Liver (tissue), 9 donors: ENCODE results near the gene SAV1. TPM values are rescaled to one million over a fixed set of nuclear protein-coding genes. Genes with fewer than 3 reads are reported as not detected.
"Not testable (repeated sequence)": the region's sequence is repeated elsewhere in the genome, so short reads cannot be mapped to it uniquely, and the experiment has no call there.

ENCODE experiments used
- DNase-seq: peaks from one replicate; pipeline ENCODE4 v3.0.0-alpha.2; 2017; ENCODE audit warnings: low spot score
- H3K27ac ChIP-seq, 2 donors: one replicate each; pipeline ENCODE4 v1.7.0; 2013; ENCODE audit warnings: inconsistent platforms in 2 of 2, low read length in 2 of 2, control low read depth in 1 of 2, low read depth in 1 of 2, mild to moderate bottlenecking in 1 of 2
- H3K27me3 ChIP-seq, 4 donors: one replicate each; pipeline versions ENCODE4 v1.6.1 to v1.7.0; 2013; ENCODE audit warnings: low read length in 3 of 4, inconsistent platforms in 1 of 4, mild to moderate bottlenecking in 1 of 4, moderate library complexity in 1 of 4; ENCODE audit not compliant: control insufficient read depth in 4 of 4, insufficient read depth in 4 of 4
- H3K36me3 ChIP-seq, 4 donors: one replicate each; pipeline versions ENCODE4 v1.6.1 to v1.7.0; 2013; ENCODE audit warnings: low read length in 3 of 4, mild to moderate bottlenecking in 3 of 4, low read depth in 1 of 4, moderate library complexity in 1 of 4; ENCODE audit not compliant: control insufficient read depth in 4 of 4, insufficient read depth in 3 of 4
- H3K4me1 ChIP-seq, 4 donors: one replicate each; pipeline versions ENCODE4 v1.6.1 to v1.7.0; 2013; ENCODE audit warnings: low read length in 3 of 4, mild to moderate bottlenecking in 3 of 4, moderate library complexity in 1 of 4; ENCODE audit not compliant: control insufficient read depth in 4 of 4, insufficient read depth in 4 of 4
- H3K4me3 ChIP-seq, 3 donors: one replicate each; pipeline versions ENCODE4 v1.6.1 to v1.7.0; 2013; ENCODE audit warnings: low read length in 3 of 3, control low read depth in 1 of 3, low read depth in 1 of 3, mild to moderate bottlenecking in 1 of 3
- H3K9ac ChIP-seq, 2 donors: one replicate each; pipeline ENCODE4 v1.7.0; 2013; ENCODE audit warnings: low read length in 2 of 2, mild to moderate bottlenecking in 2 of 2, moderate library complexity in 2 of 2, control low read depth in 1 of 2, low read depth in 1 of 2
- H3K9me3 ChIP-seq, 4 donors: one replicate each; pipeline versions ENCODE4 v1.6.1 to v1.7.0; 2013; ENCODE audit warnings: low read length in 3 of 4; ENCODE audit not compliant: control insufficient read depth in 4 of 4
- EGR1 ChIP-seq, 2 donors: IDR thresholded peaks; 2 replicates each; pipeline ENCODE4 v1.6.1; 2016 to 2018; ENCODE audit warnings: antibody characterized with exemption in 2 of 2, low read depth in 2 of 2
- FOXA1 ChIP-seq: IDR thresholded peaks from 2 replicates; pipeline ENCODE4 v1.6.1; 2016; ENCODE audit warnings: antibody characterized with exemption
- FOXA2 ChIP-seq: IDR thresholded peaks from 2 replicates; pipeline ENCODE4 v1.6.1; 2016; ENCODE audit warnings: antibody characterized with exemption
- GABPA ChIP-seq, 2 donors: IDR thresholded peaks in 1 of 2; conservative IDR thresholded peaks in 1 of 2; 2 replicates each; pipeline ENCODE4 v1.6.1; 2016; ENCODE audit warnings: antibody characterized with exemption in 2 of 2, mild to moderate bottlenecking in 1 of 2, moderate library complexity in 1 of 2
- HNF4A ChIP-seq, 2 donors: conservative IDR thresholded peaks; 2 replicates each; pipeline ENCODE4 v1.6.1; 2016; ENCODE audit warnings: antibody characterized with exemption in 2 of 2, mild to moderate bottlenecking in 2 of 2
- HNF4G ChIP-seq: IDR thresholded peaks from 2 replicates; pipeline ENCODE4 v1.6.1; 2016; ENCODE audit warnings: antibody characterized with exemption
- JUND ChIP-seq, 2 donors: IDR thresholded peaks; 2 replicates each; pipeline ENCODE4 v1.6.1; 2016; ENCODE audit warnings: antibody characterized with exemption in 2 of 2
- NR2F2 ChIP-seq: IDR thresholded peaks from 2 replicates; pipeline ENCODE4 v1.6.1; 2016; ENCODE audit warnings: antibody characterized with exemption
- RAD21 ChIP-seq, 2 donors: IDR thresholded peaks; 2 replicates each; pipeline ENCODE4 v1.6.1; 2016; ENCODE audit warnings: antibody characterized with exemption in 2 of 2, mild to moderate bottlenecking in 2 of 2
- RXRA ChIP-seq, 2 donors: IDR thresholded peaks; 2 replicates each; pipeline ENCODE4 v1.6.1; 2017 to 2018; ENCODE audit warnings: antibody characterized with exemption in 2 of 2, mild to moderate bottlenecking in 1 of 2
- SP1 ChIP-seq: IDR thresholded peaks from 2 replicates; pipeline ENCODE4 v1.6.1; 2018; ENCODE audit warnings: antibody characterized with exemption, mild to moderate bottlenecking
- TAF1 ChIP-seq: conservative IDR thresholded peaks from 2 replicates; pipeline ENCODE4 v1.6.1; 2016; ENCODE audit warnings: antibody characterized with exemption, mild to moderate bottlenecking
- YY1 ChIP-seq: IDR thresholded peaks from 2 replicates; pipeline ENCODE4 v1.6.1; 2016; ENCODE audit warnings: antibody characterized with exemption, mild to moderate bottlenecking
- WGBS: extraction: QIAGEN DNeasy Blood & Tissue Kit; methylation state at CpG from one replicate; pipeline ENCODE4 v1.1.7; 2013; 5-methylcytosine and 5-hydroxymethylcytosine counted together
- polyA plus RNA-seq, 2 donors: library from polyadenylated mRNA; stranded (reverse) in 1 of 2; unstranded in 1 of 2; fragments of 200-250 nt in 1 of 2; fragments of >200 nt in 1 of 2; fragmentation: Nextera tagmentation in 1 of 2; extraction: Ambion mirVana in 1 of 2; gene quantifications; one replicate each; pipeline versions ENCODE4 v1.2.1 to v1.2.3, GENCODE V29; 2013 to 2015
- total RNA-seq, 2 donors: library from RNA; depleted of rRNA; stranded (reverse); fragments of >200 nt; gene quantifications; one replicate each; pipeline ENCODE4 v1.2.3, GENCODE V29; 2014
- TF ChIP-seq, protein P1 (sequence below): IDR thresholded peaks from 2 replicates; pipeline ENCODE4 v1.6.1; 2016; ENCODE audit warnings: antibody characterized with exemption
- TF ChIP-seq, protein P2 (sequence below): IDR thresholded peaks from 2 replicates; pipeline ENCODE4 v1.6.1; 2016; ENCODE audit warnings: antibody characterized with exemption
- TF ChIP-seq, protein P3 (sequence below): IDR thresholded peaks from 2 replicates; pipeline ENCODE4 v1.6.1; 2016; ENCODE audit warnings: antibody characterized with exemption
- TF ChIP-seq, protein P4 (sequence below): IDR thresholded peaks from 2 replicates; pipeline ENCODE4 v1.6.1; 2016; ENCODE audit warnings: antibody characterized with exemption, mild to moderate bottlenecking
- TF ChIP-seq, protein P5 (sequence below): fragments of 150-350 bp; IDR thresholded peaks from 2 replicates; pipeline ENCODE4 v1.5.1; 2017; ENCODE audit warnings: improper control_type of control experiment, low read depth, low read length; ENCODE audit not compliant: missing input control
- donor health status: healthy.
- donor health status: healthy.
- donor health status: healthy.
- donor health status: healthy.
- donor health status: healthy.

SAV1 gene
- total and polyA plus RNA-seq, 4 donors, result 4.9 to 14.0 (median 7.9) TPM

DNA sequence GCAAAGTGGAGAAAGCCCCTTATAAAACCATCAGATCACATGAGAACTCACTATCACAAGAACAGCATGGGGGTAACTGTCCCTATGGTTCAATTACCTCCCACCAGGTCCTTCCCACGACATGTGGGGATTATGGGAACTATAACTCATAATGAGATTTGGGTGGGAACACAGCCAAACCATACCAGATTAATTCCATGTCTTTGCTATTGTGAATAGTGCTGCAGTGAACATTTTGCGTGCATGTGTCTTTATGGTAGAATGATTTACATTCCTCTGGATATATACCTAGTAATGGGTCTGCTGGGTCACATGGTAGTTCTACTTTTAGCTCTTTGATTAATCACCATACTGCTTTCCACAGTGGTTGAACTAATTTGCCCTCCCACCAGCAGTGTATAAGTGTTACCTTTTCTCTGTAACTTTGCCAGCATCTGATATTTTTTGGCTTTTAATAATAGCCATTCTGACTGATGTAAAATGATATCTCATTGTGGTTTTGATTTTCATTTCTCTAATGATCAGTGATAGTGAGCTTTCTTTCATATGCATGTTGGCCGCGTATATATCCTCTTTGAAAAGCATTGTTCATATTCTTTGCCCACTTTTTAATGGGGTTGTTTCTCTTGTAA lies 29.7 kb upstream of the SAV1 start:
- H3K36me3 ChIP-seq, result no peaks in the 10 kb centered on the region
- DNase-seq, result no peak
- H3K27me3 ChIP-seq, result no peaks in the 10 kb centered on the region
- H3K4me1 ChIP-seq, result no peaks in the 10 kb centered on the region
- no peak overlapping the region for H3K4me3 ChIP-seq
- TF ChIP-seq JUND (IDR thresholded peaks at IDR 0.05) (no peak), RAD21 (IDR thresholded peaks at IDR 0.05) (no peak), FOXA1 (no peak), SP1 (no peak), GABPA (IDR thresholded peaks at IDR 0.05 in 1 of 2, conservative IDR thresholded peaks at IDR 0.05 in 1 of 2) (no peak), TAF1 (no peak), RXRA (IDR thresholded peaks at IDR 0.05) (no peak), HNF4G (no peak), YY1 (no peak), HNF4A (conservative IDR thresholded peaks at IDR 0.05) (no peak), NR2F2 (no peak), FOXA2 (no peak), EGR1 (IDR thresholded peaks at IDR 0.05; ENCODE audit: low read depth in 2 of 2) (no peak)
- TF ChIP-seq, protein P1, sequence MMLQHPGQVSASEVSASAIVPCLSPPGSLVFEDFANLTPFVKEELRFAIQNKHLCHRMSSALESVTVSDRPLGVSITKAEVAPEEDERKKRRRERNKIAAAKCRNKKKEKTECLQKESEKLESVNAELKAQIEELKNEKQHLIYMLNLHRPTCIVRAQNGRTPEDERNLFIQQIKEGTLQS, result no peak
- TF ChIP-seq, protein P2, sequence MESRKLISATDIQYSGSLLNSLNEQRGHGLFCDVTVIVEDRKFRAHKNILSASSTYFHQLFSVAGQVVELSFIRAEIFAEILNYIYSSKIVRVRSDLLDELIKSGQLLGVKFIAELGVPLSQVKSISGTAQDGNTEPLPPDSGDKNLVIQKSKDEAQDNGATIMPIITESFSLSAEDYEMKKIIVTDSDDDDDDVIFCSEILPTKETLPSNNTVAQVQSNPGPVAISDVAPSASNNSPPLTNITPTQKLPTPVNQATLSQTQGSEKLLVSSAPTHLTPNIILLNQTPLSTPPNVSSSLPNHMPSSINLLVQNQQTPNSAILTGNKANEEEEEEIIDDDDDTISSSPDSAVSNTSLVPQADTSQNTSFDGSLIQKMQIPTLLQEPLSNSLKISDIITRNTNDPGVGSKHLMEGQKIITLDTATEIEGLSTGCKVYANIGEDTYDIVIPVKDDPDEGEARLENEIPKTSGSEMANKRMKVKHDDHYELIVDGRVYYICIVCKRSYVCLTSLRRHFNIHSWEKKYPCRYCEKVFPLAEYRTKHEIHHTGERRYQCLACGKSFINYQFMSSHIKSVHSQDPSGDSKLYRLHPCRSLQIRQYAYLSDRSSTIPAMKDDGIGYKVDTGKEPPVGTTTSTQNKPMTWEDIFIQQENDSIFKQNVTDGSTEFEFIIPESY, result no peak
- TF ChIP-seq, protein P3, sequence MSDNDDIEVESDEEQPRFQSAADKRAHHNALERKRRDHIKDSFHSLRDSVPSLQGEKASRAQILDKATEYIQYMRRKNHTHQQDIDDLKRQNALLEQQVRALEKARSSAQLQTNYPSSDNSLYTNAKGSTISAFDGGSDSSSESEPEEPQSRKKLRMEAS, result no peak
- TF ChIP-seq, protein P4, sequence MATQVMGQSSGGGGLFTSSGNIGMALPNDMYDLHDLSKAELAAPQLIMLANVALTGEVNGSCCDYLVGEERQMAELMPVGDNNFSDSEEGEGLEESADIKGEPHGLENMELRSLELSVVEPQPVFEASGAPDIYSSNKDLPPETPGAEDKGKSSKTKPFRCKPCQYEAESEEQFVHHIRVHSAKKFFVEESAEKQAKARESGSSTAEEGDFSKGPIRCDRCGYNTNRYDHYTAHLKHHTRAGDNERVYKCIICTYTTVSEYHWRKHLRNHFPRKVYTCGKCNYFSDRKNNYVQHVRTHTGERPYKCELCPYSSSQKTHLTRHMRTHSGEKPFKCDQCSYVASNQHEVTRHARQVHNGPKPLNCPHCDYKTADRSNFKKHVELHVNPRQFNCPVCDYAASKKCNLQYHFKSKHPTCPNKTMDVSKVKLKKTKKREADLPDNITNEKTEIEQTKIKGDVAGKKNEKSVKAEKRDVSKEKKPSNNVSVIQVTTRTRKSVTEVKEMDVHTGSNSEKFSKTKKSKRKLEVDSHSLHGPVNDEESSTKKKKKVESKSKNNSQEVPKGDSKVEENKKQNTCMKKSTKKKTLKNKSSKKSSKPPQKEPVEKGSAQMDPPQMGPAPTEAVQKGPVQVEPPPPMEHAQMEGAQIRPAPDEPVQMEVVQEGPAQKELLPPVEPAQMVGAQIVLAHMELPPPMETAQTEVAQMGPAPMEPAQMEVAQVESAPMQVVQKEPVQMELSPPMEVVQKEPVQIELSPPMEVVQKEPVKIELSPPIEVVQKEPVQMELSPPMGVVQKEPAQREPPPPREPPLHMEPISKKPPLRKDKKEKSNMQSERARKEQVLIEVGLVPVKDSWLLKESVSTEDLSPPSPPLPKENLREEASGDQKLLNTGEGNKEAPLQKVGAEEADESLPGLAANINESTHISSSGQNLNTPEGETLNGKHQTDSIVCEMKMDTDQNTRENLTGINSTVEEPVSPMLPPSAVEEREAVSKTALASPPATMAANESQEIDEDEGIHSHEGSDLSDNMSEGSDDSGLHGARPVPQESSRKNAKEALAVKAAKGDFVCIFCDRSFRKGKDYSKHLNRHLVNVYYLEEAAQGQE, result no peak
- TF ChIP-seq, protein P5, sequence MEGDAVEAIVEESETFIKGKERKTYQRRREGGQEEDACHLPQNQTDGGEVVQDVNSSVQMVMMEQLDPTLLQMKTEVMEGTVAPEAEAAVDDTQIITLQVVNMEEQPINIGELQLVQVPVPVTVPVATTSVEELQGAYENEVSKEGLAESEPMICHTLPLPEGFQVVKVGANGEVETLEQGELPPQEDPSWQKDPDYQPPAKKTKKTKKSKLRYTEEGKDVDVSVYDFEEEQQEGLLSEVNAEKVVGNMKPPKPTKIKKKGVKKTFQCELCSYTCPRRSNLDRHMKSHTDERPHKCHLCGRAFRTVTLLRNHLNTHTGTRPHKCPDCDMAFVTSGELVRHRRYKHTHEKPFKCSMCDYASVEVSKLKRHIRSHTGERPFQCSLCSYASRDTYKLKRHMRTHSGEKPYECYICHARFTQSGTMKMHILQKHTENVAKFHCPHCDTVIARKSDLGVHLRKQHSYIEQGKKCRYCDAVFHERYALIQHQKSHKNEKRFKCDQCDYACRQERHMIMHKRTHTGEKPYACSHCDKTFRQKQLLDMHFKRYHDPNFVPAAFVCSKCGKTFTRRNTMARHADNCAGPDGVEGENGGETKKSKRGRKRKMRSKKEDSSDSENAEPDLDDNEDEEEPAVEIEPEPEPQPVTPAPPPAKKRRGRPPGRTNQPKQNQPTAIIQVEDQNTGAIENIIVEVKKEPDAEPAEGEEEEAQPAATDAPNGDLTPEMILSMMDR, result no peak
- H3K9me3 ChIP-seq, result no peaks in the 10 kb centered on the region
- no peak overlapping the region for H3K9ac ChIP-seq
- 76% methylated on average over 4 of the region's 4 CpGs for WGBS
- H3K27ac ChIP-seq, result no peak overlapping the region

DNA sequence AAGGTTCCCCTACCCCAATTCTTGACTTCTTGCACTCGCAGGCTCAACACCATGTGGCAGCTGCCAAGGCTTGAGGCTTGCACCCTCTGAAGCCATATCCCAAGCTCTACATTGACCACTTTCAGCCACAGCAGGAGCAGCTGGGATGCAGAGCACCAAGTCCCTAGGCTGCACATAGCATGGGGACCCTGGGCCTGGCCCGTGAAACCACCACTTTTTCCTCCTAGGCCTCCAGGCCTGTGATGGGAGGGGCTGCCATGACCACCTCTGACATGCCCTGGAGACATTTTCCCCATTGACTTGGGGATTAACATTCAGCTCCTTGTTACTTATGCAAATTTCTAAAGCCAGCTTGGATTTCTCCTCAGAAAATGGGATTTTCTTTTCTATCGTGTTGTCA lies 26.2 kb upstream of the SAV1 start:
- not testable (repeated sequence) for H3K4me1 ChIP-seq
- WGBS, result 94% methylated on average over 3 of the region's 3 CpGs

More for the DNA sequence above, 26.2 kb upstream of the SAV1 start:
- H3K4me3 ChIP-seq, DNase-seq, H3K9ac ChIP-seq, H3K27ac ChIP-seq, H3K9me3 ChIP-seq, H3K27me3 ChIP-seq, H3K36me3 ChIP-seq: not testable (repeated sequence)
